ENCODE data around the gene COMT. TPM values are rescaled to one million over a fixed set of nuclear protein-coding genes. Genes with fewer than 3 reads are reported as not detected.
A peak's percentile ranks its signal among the peaks of the same experiment; 100 is the strongest.

Gene COMT
- total RNA-seq, 1 experiment from 2014 or later: 72.0 TPM

DNA sequence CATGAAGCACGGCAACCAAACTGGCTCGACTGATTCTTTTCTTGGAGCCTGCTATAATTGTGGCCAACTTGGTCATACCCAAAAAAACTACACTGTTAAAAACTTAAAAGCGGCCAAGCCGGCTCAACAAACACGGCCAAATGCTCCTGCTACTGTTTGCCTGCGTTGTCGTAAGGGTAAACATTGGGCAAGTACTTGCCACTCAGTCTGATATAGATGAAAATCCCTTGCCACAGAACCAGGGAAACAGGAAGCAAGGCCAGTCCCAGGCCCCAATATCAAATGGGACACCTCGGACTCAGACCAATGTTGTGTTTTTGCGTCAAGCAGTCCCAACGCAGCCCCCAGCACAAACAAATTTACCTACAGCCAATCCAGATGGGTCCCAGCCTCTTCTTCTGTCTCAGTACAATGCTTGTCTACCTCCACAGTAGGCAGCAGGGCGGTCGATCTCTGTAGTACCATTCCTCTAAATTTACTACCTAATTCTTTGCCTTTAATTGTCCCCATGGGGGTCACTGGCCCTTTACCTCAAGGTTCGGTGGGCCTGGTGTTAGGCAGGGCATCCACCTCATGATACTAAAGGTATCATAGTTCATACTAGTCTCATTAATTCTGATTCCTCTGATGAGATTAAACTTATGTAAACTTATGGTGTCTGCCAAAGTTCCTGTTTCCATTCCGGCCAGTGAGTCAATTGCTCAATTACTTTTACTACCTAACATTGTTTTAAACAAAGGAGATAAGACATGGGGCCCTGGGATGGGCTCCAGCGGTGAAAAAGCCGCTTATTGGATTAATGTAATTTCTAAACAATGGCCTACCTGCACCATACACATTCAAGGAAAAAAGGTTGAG, 3.7 kb upstream of the COMT start:
- Histone ChIP-seq H3K4me2 (ENCODE audit: low read depth, low read length, poor library complexity, severe bottlenecking) (no peak overlapping the region), H3K27ac (ENCODE audit: low read length) (no peak overlapping the region), H3K9me2 (replicated peaks; ENCODE audit: insufficient read depth, low read length) (no peaks in the 10 kb centered on the region), H2AFZ (ENCODE audit: low read length) (no peak overlapping the region), H3K9ac (ENCODE audit: low read length) (no peak overlapping the region), H3K79me2 (ENCODE audit: low read length) (peaks cover 27% of the 10 kb centered on the region), H3K9me3 (ENCODE audit: low read length) (no peaks in the 10 kb centered on the region), H3K4me1 (ENCODE audit: low read length) (peaks cover 13% of the 10 kb centered on the region), H4K20me1 (ENCODE audit: insufficient read depth, low read depth, low read length) (no peaks in the 10 kb centered on the region), H3K27me3 (ENCODE audit: low read length) (no peaks in the 10 kb centered on the region), H3K36me3 (ENCODE audit: insufficient read depth, low read length) (0 out of 2 replicates have a peak, but pooled peaks cover 5% of the 10 kb centered on the region), H3K4me3 (ENCODE audit: low read length) (no peak overlapping the region)
- no peak for DNase-seq

DNA sequence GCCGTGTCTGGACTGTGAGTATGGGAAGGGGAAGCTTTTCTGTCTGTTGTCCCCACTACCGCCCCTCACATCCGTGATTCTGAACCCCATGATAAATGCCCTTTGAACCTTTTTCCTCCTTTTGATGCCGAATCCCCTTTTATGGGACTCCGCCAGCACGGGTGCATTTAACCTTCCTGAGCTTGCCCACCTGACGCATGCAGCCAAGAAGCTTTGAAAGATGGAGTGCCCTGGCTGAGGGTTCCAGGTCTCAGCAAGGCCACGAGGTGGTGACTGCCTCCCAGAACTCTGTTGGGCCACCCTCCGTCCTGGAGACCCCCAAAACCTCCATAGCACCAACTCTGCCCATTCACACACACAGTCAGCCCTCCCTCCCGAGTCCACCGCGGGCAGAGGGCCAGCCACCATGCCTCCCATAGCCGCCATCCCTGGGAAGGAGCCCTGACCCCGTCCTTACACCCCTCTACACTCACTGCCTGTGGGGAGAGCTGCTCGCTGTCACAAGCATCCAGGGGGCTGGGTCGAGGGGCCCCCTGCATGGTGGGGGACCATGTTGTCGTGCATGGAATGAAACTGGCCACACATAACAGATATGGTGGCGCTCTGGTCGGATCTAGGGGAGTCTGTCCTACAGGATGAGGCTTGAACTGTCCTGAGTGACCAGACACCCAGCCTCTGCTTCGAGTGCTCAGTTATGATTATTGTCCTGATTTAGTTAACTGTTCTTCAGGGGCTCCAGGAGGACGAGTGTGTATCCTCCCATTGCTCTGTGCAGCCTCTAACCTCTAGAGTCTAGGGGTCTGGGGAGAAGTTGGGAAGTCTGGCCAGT, 822 bp upstream of the COMT start:
- peak overlapping the region; percentile 100 for H3K9ac ChIP-seq (ENCODE audit: low read length)
- no peaks in the 10 kb centered on the region for H3K9me2 ChIP-seq (replicated peaks; ENCODE audit: insufficient read depth, low read length)
- 0 out of 2 replicates have a peak, but pooled peaks cover 5% of the 10 kb centered on the region for H3K36me3 ChIP-seq (ENCODE audit: insufficient read depth, low read length)
- peak overlapping the region; percentile 96 for H3K4me2 ChIP-seq (ENCODE audit: low read depth, low read length, poor library complexity, severe bottlenecking)
- peak overlapping the region; percentile 64 for H2AFZ ChIP-seq (ENCODE audit: low read length)
- peak overlapping the region; percentile 94 for H3K4me3 ChIP-seq (ENCODE audit: low read length)
- H3K4me1 ChIP-seq (ENCODE audit: low read length): peaks cover 29% of the 10 kb centered on the region
- no peaks in the 10 kb centered on the region for H3K9me3 ChIP-seq (ENCODE audit: low read length)
- peaks cover 51% of the 10 kb centered on the region for H3K79me2 ChIP-seq (ENCODE audit: low read length)
- no peaks in the 10 kb centered on the region for H4K20me1 ChIP-seq (ENCODE audit: insufficient read depth, low read depth, low read length)
- peak overlapping the region; percentile 88 for H3K27ac ChIP-seq (ENCODE audit: low read length)
- peak; percentile 61 for DNase-seq
- H3K27me3 ChIP-seq (ENCODE audit: low read length): no peaks in the 10 kb centered on the region

- Histone ChIP-seq H3K9me3 (ENCODE audit: low read length) (no peaks in the 10 kb centered on the region), H2AFZ (ENCODE audit: low read length) (no peak overlapping the region), H3K4me1 (ENCODE audit: low read length) (peaks cover 31% of the 10 kb centered on the region), H3K9ac (ENCODE audit: low read length) (peak overlapping the region; percentile 100), H4K20me1 (ENCODE audit: insufficient read depth, low read depth, low read length) (no peaks in the 10 kb centered on the region), H3K27ac (ENCODE audit: low read length) (peak overlapping the region; percentile 88), H3K27me3 (ENCODE audit: low read length) (no peaks in the 10 kb centered on the region), H3K4me2 (ENCODE audit: low read depth, low read length, poor library complexity, severe bottlenecking) (peak overlapping the region; percentile 96), H3K4me3 (ENCODE audit: low read length) (peak overlapping the region; percentile 94), H3K9me2 (replicated peaks; ENCODE audit: insufficient read depth, low read length) (no peaks in the 10 kb centered on the region), H3K36me3 (ENCODE audit: insufficient read depth, low read length) (no peaks in the 10 kb centered on the region), H3K79me2 (ENCODE audit: low read length) (peaks cover 62% of the 10 kb centered on the region)
- DNase-seq: peak; percentile 86
Measured at GRCh38 chr22:19942157-19943081, 847 bp downstream of the COMT start.

DNA sequence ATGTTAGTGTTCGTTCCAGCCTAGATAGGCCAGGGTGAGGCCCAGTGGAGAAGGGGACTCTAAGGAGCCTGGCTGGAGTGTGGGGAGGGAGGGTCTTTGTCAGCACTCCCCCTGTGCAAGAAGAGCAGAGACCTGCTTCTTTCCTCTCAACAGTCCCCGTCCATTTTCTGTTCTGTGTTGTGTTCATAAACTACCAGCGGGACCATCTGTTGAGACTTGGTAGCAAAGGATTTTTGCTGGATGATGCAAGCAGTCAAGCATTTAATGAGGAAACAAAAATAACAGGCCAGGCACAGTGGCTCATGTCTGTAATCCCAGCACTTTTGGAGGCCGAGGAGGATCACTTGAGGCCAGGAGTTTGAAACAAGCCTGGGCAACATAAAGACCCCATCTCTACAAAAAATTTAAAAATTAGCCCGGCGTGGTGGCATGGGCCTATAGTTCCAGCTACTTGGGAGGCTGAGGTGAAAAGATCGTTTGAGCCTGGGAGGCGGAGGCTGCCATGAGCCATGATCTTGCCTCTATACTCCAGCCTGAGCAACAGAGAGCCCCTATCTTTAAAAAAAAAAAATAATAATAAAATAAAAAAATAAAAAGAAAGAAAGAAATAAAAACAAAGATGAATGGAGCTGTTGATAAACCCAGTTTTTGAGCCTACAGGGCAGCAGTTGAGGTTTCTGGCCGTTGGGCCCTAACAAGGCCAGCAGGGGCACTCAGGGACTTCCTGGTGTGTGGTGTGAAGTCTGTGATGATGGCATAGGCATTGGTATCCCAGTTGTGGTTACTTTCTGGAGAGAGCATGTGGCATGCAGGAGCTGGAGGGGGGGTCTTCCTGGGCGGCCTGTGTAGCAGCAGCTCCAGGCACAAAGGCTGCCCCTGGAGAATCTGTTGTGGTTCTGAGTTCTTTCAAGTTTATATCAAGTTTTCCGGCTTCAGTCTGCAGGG, 1.8 kb downstream of the COMT start:
- no peaks in the 10 kb centered on the region for H3K9me2 ChIP-seq (replicated peaks; ENCODE audit: insufficient read depth, low read length)
- H3K27ac ChIP-seq (ENCODE audit: low read length): peak overlapping the region; percentile 88
- H3K4me3 ChIP-seq (ENCODE audit: low read length): peak overlapping the region; percentile 94
- peak overlapping the region; percentile 96 for H3K4me2 ChIP-seq (ENCODE audit: low read depth, low read length, poor library complexity, severe bottlenecking)
- peaks cover 72% of the 10 kb centered on the region for H3K79me2 ChIP-seq (ENCODE audit: low read length)
- H2AFZ ChIP-seq (ENCODE audit: low read length): no peak overlapping the region
- H3K27me3 ChIP-seq (ENCODE audit: low read length): no peaks in the 10 kb centered on the region
- DNase-seq: no peak
- 0 out of 2 replicates have a peak, but pooled peaks cover 2% of the 10 kb centered on the region for H3K36me3 ChIP-seq (ENCODE audit: insufficient read depth, low read length)
- peaks cover 33% of the 10 kb centered on the region for H3K4me1 ChIP-seq (ENCODE audit: low read length)
- no peaks in the 10 kb centered on the region for H3K9me3 ChIP-seq (ENCODE audit: low read length)
- H4K20me1 ChIP-seq (ENCODE audit: insufficient read depth, low read depth, low read length): no peaks in the 10 kb centered on the region
- peak overlapping the region; percentile 100 for H3K9ac ChIP-seq (ENCODE audit: low read length)

GRCh38 chr22:19948057-19948760, 6.6 kb downstream of the COMT start:
- Histone ChIP-seq H3K27me3 (ENCODE audit: low read length) (no peaks in the 10 kb centered on the region), H3K4me3 (ENCODE audit: low read length) (no peak overlapping the region), H3K27ac (ENCODE audit: low read length) (no peak overlapping the region), H3K9ac (ENCODE audit: low read length) (no peak overlapping the region), H3K9me2 (replicated peaks; ENCODE audit: insufficient read depth, low read length) (no peaks in the 10 kb centered on the region), H4K20me1 (ENCODE audit: insufficient read depth, low read depth, low read length) (0 out of 2 replicates have a peak, but pooled peaks cover 6% of the 10 kb centered on the region), H3K4me2 (ENCODE audit: low read depth, low read length, poor library complexity, severe bottlenecking) (no peak overlapping the region), H3K79me2 (ENCODE audit: low read length) (peaks cover 62% of the 10 kb centered on the region), H3K4me1 (ENCODE audit: low read length) (peaks cover 17% of the 10 kb centered on the region), H3K36me3 (ENCODE audit: insufficient read depth, low read length) (peaks cover 18% of the 10 kb centered on the region; the same call in 1 of the 2 replicates), H3K9me3 (ENCODE audit: low read length) (no peaks in the 10 kb centered on the region), H2AFZ (ENCODE audit: low read length) (no peak overlapping the region)
- no peak for DNase-seq

- Histone ChIP-seq H3K9me2 (replicated peaks; ENCODE audit: insufficient read depth, low read length) (no peaks in the 10 kb centered on the region), H3K4me1 (ENCODE audit: low read length) (peaks cover 9% of the 10 kb centered on the region), H2AFZ (ENCODE audit: low read length) (no peak overlapping the region), H3K9me3 (ENCODE audit: low read length) (no peaks in the 10 kb centered on the region), H3K27ac (ENCODE audit: low read length) (no peak overlapping the region), H3K79me2 (ENCODE audit: low read length) (peaks cover 41% of the 10 kb centered on the region), H3K4me3 (ENCODE audit: low read length) (no peak overlapping the region), H3K27me3 (ENCODE audit: low read length) (no peaks in the 10 kb centered on the region), H3K36me3 (ENCODE audit: insufficient read depth, low read length) (peaks cover 20% of the 10 kb centered on the region; the same call in 1 of the 2 replicates), H3K4me2 (ENCODE audit: low read depth, low read length, poor library complexity, severe bottlenecking) (no peak overlapping the region), H4K20me1 (ENCODE audit: insufficient read depth, low read depth, low read length) (peaks cover 15% of the 10 kb centered on the region; the same call in 1 of the 2 replicates), H3K9ac (ENCODE audit: low read length) (no peak overlapping the region)
- no peak for DNase-seq
Measured at GRCh38 chr22:19951346-19951745, 9.8 kb downstream of the COMT start.

Data from Karpas-422 (cell line).